Amygdala (tissue), 56 donors: ENCODE data around the gene CYP2C19.
"Not testable (repeated sequence)": the region's sequence is repeated elsewhere in the genome, so short reads cannot be mapped to it uniquely, and the experiment has no call there.

Source experiments
- DNase-seq, 56 donors: peaks; one replicate each; lab custom pipeline; 2025; lab: John Stamatoyannopoulos, UW

Gene CYP2C19

DNA sequence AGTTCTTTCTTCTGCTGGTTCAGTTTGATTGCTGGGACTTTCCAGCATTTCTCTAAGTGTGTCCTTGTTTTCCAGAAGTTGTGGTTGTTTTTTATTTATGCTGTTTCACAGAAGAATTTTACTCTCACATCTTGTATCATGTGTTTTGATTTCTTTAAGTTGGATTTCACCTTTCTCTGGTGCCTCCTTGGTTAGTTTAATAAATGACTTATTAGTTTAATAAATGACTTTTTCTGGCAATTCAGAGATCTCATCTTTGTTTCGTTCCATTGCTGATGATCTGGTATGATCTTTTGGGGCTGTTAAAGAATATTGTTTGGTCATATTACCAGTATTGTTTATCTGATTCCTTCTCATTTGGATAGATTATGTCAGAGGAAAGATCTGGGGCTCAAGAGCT is 116.2 kb downstream of the CYP2C19 start:
- no peak for DNase-seq

DNA sequence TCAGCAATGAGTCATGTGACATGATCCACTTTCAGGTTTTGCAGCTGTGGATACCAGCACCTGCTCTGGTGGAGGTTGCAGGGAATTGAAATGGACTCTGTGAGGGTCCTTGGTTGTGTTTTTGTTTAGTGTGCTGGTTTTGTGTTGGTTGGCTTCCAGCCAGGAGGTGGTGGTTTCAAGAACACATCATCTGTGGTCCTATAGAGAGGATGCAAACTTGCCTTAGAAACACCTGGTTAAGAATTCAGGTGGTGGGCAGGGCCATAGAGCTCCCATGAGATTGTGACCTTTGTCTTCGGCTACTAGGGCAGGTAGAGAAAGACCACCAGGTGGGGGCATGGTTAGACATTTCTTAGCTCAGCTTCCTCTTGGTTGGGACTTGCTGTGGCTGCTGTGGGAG is 116.7 kb downstream of the CYP2C19 start:
- DNase-seq: no peak

DNA sequence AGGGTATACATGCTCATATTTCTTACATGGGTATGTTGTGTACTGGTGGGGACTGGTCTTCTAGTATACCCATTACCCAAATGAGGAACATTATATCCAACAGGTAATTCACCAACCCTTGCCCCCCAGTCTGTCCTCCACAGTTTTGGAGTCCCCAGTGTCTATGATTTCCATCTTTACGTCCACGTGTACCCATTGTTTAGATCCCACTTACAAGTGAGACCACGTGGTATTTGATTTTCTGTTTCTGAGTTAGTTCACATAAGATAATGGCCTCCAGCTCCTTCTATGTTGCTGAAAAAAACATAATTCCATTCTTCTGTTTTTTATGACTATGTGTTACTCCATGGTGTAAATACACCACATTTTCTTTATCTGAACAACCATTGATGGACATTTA is 126.6 kb downstream of the CYP2C19 start:
- DNase-seq: no peak

DNA sequence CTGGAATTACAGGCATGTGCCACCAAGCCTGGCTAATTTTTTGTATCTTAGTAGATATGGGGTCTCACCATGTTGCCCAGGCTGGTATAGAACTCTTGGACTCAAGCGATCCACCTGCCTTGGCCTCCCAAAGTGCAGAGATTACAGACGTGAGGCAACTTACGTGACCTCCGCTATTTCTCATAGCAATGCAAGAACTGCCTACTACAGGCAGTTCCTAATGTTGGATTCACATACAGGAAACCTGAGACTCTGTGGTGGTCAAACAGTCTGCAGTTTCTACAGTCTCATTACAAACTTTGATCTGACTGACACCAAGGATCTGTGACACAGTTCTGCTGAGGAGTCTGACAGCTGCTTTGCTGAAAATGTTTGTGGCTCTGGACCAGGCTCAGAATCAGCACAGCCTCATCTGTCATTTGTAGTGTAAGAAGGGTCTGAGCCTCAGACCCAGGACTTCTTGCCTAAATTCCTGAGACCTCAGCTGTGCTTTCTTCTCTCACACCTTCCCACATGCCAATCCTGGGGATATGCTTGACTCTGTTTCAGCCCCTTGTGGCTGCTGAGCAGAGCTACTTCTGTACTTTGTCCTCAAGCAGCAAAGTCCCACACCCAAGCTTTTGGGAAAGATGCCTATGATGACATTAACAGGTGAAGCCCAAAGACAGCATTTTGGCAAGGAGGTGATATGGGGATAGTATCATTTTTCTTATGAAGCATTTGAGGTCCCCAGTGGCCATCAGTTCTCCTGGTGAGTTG is 128.0 kb downstream of the CYP2C19 start:
- no peak for DNase-seq

DNA sequence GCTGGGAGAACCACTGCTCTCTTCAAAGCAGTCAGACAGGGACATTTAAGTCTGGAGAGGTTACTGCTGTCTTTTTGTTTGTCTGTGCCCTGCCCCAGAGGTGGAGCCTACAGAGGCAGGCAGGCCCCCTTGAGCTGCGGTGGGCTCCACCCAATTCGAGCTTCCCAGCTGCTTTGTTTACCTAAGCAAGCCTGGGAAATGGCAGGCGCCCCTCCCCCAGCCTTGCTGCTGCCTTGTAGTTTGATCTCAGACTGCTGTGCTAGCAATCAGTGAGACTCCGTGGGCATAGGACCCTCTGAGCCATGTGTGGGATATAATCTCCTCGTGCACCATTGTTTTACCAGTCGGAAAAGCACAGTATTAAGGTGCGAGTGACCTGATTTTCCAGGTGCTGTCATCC is 135.9 kb downstream of the CYP2C19 start:
- DNase-seq: not testable (repeated sequence)

DNA sequence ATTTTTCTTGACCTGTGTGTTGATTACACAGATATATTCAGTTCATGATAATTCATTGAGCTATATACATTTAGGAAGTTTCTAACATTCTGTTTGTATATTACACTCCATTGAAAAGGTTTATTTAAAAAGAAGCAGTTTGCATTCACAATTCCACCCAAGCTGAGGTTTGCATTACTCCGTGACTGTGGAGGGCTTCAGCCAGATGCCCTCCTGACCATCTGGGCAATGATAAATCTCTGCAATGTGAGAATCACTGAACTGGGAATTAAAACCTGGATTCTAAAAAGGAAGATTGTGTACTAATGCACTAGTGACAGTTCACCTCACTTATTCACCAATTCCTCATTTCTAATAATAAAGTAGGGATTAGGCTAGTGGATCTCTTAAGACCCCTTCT is 139.6 kb downstream of the CYP2C19 start:
- no peak for DNase-seq

DNA sequence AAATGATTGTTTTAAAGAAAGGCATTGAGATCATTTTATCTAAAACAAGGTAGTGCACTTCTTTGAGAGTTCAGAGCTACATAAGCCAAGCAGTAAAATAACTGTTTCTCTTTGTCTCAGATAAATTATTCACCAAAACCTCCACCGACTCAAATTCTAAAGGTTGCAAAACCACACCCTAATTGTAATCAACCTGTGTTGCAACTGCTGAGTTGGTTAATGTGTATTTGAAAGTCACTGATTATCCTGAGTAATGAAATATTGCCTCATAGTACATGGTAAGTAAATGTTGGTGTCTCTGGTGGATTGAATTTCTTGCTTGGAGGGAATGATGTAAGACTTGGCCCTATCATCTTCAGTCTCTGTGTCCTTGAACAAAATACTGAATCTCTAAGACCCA is 140.1 kb downstream of the CYP2C19 start:
- no peak for DNase-seq
